ENCODE measurements around the gene EZH1. TPM values are rescaled to one million over a fixed set of nuclear protein-coding genes. Genes with fewer than 3 reads are reported as not detected.

Gene EZH1
- total RNA-seq, 1 experiment from 2014 or later = 22.4 TPM

- no peak for TF ChIP-seq ZNF532 (CRISPR knock-in tag; IDR thresholded peaks at IDR 0.05; ENCODE audit: borderline replicate concordance)
Measured at GRCh38 chr17:42699415-42699740, 45.5 kb downstream of the EZH1 start (continued).

DNA sequence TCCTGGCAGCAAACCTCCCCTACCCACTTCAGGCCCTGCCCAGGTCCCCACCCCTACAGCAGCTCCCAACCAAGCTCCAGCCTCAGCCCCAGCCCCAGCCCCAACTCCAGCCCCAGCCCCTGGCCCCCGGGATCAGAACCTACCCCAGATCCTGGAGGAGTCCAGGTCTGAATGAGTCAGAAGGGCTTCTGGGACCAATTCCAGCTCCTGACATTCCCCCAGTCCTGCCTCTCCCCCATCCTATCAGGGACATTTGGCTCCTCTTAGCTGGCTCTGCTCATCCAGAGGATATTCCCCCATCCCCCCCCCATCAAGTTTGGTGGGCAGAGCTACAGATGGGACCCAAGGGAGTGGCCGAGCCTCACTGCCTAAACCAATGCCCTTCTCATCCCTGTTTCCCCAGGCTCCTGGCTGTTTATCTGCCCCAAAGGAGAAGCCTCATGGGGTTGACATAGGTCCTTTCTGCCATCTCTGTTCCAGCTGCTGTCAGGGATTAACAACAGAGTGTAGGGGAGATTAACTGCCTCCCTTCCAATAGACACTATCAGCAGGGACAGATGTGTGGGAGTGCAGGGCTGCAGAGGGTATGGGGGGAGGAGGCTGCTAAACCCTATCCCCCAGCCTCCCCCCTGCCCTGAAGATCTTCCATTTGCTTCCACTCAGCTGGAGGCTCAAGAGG is 46.0 kb downstream of the EZH1 start:
- ChIA-PET CTCF (interaction anchor here (1.5 to 2.1 kb wide), 4 partner anchors 18 to 120 kb away, joined by 3 to 7 read pairs (median 6); no protein-coding TSS in a partner anchor), POLR2A (interaction anchor here (1.2 kb wide), 1 partner anchor 16 kb away, joined by 3 read pairs; no protein-coding TSS in a partner anchor)
- H3K27me3 Mint-ChIP-seq (ENCODE audit: low read depth) = no peaks in the 10 kb centered on the region
- no peak overlapping the region for H3K27ac Mint-ChIP-seq
- H3K9me3 Mint-ChIP-seq = no peaks in the 10 kb centered on the region
- H3K36me3 Mint-ChIP-seq = peaks cover 17% of the 10 kb centered on the region
- DNase-seq (ENCODE audit: low spot score) = no peak
- H3K4me1 Mint-ChIP-seq = peaks cover 2% of the 10 kb centered on the region; the same call in 1 of the 2 replicates
- ATAC-seq = peak; percentile 44
- no peak overlapping the region for H3K4me3 Mint-ChIP-seq
- no peak for TF ChIP-seq GABPB1 (CRISPR knock-in tag; IDR thresholded peaks at IDR 0.05)
- TF ChIP-seq, protein P1, sequence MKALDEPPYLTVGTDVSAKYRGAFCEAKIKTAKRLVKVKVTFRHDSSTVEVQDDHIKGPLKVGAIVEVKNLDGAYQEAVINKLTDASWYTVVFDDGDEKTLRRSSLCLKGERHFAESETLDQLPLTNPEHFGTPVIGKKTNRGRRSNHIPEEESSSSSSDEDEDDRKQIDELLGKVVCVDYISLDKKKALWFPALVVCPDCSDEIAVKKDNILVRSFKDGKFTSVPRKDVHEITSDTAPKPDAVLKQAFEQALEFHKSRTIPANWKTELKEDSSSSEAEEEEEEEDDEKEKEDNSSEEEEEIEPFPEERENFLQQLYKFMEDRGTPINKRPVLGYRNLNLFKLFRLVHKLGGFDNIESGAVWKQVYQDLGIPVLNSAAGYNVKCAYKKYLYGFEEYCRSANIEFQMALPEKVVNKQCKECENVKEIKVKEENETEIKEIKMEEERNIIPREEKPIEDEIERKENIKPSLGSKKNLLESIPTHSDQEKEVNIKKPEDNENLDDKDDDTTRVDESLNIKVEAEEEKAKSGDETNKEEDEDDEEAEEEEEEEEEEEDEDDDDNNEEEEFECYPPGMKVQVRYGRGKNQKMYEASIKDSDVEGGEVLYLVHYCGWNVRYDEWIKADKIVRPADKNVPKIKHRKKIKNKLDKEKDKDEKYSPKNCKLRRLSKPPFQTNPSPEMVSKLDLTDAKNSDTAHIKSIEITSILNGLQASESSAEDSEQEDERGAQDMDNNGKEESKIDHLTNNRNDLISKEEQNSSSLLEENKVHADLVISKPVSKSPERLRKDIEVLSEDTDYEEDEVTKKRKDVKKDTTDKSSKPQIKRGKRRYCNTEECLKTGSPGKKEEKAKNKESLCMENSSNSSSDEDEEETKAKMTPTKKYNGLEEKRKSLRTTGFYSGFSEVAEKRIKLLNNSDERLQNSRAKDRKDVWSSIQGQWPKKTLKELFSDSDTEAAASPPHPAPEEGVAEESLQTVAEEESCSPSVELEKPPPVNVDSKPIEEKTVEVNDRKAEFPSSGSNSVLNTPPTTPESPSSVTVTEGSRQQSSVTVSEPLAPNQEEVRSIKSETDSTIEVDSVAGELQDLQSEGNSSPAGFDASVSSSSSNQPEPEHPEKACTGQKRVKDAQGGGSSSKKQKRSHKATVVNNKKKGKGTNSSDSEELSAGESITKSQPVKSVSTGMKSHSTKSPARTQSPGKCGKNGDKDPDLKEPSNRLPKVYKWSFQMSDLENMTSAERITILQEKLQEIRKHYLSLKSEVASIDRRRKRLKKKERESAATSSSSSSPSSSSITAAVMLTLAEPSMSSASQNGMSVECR (CRISPR knock-in tag; IDR thresholded peaks at IDR 0.05; ENCODE audit: borderline replicate concordance) = no peak
- TF ChIP-seq CREB1 (CRISPR knock-in tag; IDR thresholded peaks at IDR 0.05) = no peak
- TF ChIP-seq ZNF423 (CRISPR knock-in tag; IDR thresholded peaks at IDR 0.05) = no peak
- no peak for TF ChIP-seq FOXP4 (CRISPR knock-in tag; IDR thresholded peaks at IDR 0.05)
- TF ChIP-seq MAX (CRISPR knock-in tag; IDR thresholded peaks at IDR 0.05) = no peak
- TF ChIP-seq FOXJ3 (CRISPR knock-in tag; IDR thresholded peaks at IDR 0.05; ENCODE audit: borderline replicate concordance) = no peak
- TF ChIP-seq, protein P2, sequence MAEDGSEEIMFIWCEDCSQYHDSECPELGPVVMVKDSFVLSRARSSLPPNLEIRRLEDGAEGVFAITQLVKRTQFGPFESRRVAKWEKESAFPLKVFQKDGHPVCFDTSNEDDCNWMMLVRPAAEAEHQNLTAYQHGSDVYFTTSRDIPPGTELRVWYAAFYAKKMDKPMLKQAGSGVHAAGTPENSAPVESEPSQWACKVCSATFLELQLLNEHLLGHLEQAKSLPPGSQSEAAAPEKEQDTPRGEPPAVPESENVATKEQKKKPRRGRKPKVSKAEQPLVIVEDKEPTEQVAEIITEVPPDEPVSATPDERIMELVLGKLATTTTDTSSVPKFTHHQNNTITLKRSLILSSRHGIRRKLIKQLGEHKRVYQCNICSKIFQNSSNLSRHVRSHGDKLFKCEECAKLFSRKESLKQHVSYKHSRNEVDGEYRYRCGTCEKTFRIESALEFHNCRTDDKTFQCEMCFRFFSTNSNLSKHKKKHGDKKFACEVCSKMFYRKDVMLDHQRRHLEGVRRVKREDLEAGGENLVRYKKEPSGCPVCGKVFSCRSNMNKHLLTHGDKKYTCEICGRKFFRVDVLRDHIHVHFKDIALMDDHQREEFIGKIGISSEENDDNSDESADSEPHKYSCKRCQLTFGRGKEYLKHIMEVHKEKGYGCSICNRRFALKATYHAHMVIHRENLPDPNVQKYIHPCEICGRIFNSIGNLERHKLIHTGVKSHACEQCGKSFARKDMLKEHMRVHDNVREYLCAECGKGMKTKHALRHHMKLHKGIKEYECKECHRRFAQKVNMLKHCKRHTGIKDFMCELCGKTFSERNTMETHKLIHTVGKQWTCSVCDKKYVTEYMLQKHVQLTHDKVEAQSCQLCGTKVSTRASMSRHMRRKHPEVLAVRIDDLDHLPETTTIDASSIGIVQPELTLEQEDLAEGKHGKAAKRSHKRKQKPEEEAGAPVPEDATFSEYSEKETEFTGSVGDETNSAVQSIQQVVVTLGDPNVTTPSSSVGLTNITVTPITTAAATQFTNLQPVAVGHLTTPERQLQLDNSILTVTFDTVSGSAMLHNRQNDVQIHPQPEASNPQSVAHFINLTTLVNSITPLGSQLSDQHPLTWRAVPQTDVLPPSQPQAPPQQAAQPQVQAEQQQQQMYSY (CRISPR knock-in tag; IDR thresholded peaks at IDR 0.05) = no peak
- TF ChIP-seq NR1H2 (CRISPR knock-in tag; IDR thresholded peaks at IDR 0.05) = no peak
- TF ChIP-seq ATF6 (CRISPR knock-in tag; IDR thresholded peaks at IDR 0.05) = no peak
- no peak for TF ChIP-seq ZNF317 (CRISPR knock-in tag; IDR thresholded peaks at IDR 0.05; ENCODE audit: borderline replicate concordance, low read depth)
- TF ChIP-seq ELF4 (CRISPR knock-in tag; IDR thresholded peaks at IDR 0.05; ENCODE audit: low read depth) = no peak
- TF ChIP-seq MXD4 (CRISPR knock-in tag; IDR thresholded peaks at IDR 0.05; ENCODE audit: borderline replicate concordance) = no peak
- TF ChIP-seq, protein P3, sequence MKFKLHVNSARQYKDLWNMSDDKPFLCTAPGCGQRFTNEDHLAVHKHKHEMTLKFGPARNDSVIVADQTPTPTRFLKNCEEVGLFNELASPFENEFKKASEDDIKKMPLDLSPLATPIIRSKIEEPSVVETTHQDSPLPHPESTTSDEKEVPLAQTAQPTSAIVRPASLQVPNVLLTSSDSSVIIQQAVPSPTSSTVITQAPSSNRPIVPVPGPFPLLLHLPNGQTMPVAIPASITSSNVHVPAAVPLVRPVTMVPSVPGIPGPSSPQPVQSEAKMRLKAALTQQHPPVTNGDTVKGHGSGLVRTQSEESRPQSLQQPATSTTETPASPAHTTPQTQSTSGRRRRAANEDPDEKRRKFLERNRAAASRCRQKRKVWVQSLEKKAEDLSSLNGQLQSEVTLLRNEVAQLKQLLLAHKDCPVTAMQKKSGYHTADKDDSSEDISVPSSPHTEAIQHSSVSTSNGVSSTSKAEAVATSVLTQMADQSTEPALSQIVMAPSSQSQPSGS (CRISPR knock-in tag; IDR thresholded peaks at IDR 0.05; ENCODE audit: borderline replicate concordance, low read depth) = no peak
- no peak for TF ChIP-seq JUN (CRISPR knock-in tag; IDR thresholded peaks at IDR 0.05)

Data from WTC11 (cell line).